ENCODE data around the gene PCNX2. TPM values are rescaled to one million over a fixed set of nuclear protein-coding genes. Genes with fewer than 3 reads are reported as not detected.

PCNX2 gene
- total RNA-seq, 1 donor from 2014 or later: 12.8 TPM

DNA sequence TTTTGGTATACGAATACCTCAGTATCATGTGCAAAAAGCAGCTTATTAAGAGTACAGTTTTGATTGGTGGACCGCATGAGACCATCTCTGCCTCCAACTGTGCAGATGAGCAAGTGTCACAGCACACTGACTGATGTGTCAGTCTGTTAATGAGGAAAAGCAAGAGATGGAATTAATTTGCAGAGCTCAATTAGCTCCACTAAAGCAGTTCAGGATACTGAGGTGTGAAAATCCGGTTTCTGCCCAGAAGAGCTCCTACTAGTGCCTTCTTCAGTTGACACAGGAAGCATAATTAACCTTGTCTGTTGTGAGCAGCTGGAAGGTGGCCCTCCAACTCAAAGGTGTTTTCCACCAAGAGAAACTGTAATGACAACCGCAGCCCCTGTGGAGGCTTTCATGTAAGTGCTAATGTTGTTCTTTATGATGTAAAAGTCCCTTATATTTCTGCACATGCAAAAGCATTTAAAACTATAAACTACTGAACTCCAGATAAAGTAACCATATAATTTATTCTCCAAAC is 44.3 kb downstream of the PCNX2 start:
- H3K4me3 Mint-ChIP-seq (ENCODE audit: low read depth): no peak overlapping the region
- intact Hi-C loops (cut with micrococcal nuclease): no loop called here
- no peaks in the 10 kb centered on the region for H3K4me1 Mint-ChIP-seq (ENCODE audit: low read depth)
- no peaks in the 10 kb centered on the region for H3K27me3 Mint-ChIP-seq (ENCODE audit: low read depth)
- H3K27ac Mint-ChIP-seq: no peak overlapping the region
- peaks cover 17% of the 10 kb centered on the region for H3K36me3 Mint-ChIP-seq (ENCODE audit: low read depth)
- DNase-seq (ENCODE audit: low spot score): no peak
- no peaks in the 10 kb centered on the region for H3K9me3 Mint-ChIP-seq

DNA sequence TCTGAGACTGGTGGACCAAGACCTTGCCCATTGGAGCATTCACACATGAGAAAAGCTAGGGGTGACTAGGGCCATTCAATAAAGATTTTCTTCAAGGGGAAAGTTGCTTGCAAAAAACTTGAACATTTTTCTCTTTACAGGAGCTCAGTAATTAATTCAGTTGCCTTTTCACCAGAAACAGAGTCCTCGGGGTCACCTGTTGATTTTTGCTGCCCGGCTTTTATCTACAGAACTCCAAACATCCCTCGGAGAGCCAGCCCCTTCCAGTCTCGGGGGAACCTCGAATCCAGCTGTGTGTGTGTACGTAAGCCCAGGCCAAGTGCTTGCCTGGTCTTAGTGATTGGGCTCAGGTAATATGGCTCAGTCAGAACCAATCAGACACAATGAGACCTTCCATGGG is 47.5 kb downstream of the PCNX2 start:
- Mint-ChIP-seq H3K4me3 (ENCODE audit: low read depth) (no peak overlapping the region), H3K27me3 (ENCODE audit: low read depth) (no peaks in the 10 kb centered on the region), H3K4me1 (ENCODE audit: low read depth) (peaks cover 2% of the 10 kb centered on the region), H3K27ac (no peak overlapping the region), H3K36me3 (ENCODE audit: low read depth) (peaks cover 21% of the 10 kb centered on the region), H3K9me3 (no peaks in the 10 kb centered on the region)
- intact Hi-C loops (cut with micrococcal nuclease): no loop called here
- no peak for DNase-seq (ENCODE audit: low spot score)

DNA sequence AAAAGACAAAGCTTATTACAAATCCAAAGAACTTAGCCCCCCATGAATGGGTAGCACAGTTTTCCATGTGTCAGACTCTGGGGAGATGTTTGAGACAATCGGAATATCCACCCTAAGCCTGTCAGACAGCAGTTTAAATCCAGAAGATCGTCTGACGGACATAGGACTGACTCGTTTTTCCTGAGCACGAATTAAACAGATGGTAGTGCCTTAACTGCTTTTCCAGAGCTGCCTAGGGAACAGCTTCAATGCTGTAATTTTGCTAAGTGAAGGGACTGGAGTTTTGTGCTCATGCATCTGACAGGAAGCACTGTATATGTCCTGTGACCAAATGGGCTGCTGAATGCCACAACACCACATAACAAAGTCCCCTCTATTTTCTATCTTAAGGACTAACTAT is 48.6 kb downstream of the PCNX2 start:
- no peak overlapping the region for H3K27ac Mint-ChIP-seq
- H3K36me3 Mint-ChIP-seq (ENCODE audit: low read depth): peaks cover 21% of the 10 kb centered on the region
- H3K9me3 Mint-ChIP-seq: no peaks in the 10 kb centered on the region
- no peak for DNase-seq (ENCODE audit: low spot score)
- no peak overlapping the region for H3K4me3 Mint-ChIP-seq (ENCODE audit: low read depth)
- intact Hi-C loops (cut with micrococcal nuclease): no loop called here
- H3K4me1 Mint-ChIP-seq (ENCODE audit: low read depth): peaks cover 2% of the 10 kb centered on the region
- no peaks in the 10 kb centered on the region for H3K27me3 Mint-ChIP-seq (ENCODE audit: low read depth)

DNA sequence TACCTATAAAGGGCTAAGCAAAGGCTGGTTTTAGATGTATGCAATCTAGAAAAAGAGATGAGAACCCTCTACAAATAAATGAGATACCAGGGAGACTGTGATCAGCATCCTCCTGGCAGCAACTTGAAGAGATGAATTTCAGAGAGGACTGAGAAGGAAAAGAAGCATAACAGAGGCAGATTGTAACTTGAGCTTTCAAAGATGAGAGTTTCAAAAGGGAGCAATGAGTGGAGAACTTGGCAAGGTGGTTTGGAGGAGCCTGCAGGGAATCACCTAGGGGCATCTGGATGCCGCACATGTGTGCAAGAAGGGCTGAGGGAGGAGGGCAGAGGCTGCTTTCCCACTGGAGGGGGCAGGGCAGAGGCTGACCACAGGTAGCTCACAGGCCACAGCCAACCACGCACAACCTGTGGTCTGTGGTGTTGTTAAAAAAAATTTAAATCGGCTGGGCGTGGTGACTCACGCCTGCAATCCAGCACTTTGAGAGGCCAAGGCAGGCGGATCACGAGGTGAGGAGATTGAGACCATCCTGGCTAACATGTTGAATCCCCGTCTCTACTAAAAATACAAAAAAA is 50.2 kb downstream of the PCNX2 start:
- Mint-ChIP-seq H3K9me3 (no peaks in the 10 kb centered on the region), H3K27ac (no peak overlapping the region), H3K27me3 (ENCODE audit: low read depth) (no peaks in the 10 kb centered on the region), H3K4me1 (ENCODE audit: low read depth) (peaks cover 2% of the 10 kb centered on the region), H3K4me3 (ENCODE audit: low read depth) (no peak overlapping the region), H3K36me3 (ENCODE audit: low read depth) (peaks cover 13% of the 10 kb centered on the region)
- DNase-seq (ENCODE audit: low spot score): no peak
- intact Hi-C loops (cut with micrococcal nuclease): no loop called here

DNA sequence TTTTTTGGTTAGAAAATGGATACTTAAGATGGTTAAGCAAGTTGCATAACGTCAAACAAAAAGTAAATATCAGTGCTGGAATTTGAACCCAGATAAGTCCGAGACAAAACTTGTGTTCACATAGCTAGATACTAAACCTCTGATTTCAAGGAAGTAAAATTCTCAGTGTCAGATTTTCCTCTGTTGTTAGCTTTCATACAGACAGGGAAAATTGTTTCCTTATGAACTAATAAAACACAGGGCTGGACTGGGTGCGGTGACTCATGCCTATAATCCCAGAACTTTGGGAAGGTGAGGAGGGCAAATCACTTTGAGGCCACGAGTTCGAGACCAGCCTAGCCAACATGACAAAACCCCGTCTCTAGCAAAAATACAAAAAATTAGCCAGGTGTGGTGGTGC is 51.3 kb downstream of the PCNX2 start:
- DNase-seq (ENCODE audit: low spot score): no peak
- Mint-ChIP-seq H3K4me3 (ENCODE audit: low read depth) (no peak overlapping the region), H3K36me3 (ENCODE audit: low read depth) (peaks cover 4% of the 10 kb centered on the region), H3K27ac (no peak overlapping the region), H3K4me1 (ENCODE audit: low read depth) (peaks cover 2% of the 10 kb centered on the region), H3K9me3 (no peaks in the 10 kb centered on the region), H3K27me3 (ENCODE audit: low read depth) (no peaks in the 10 kb centered on the region)
- intact Hi-C loops (cut with micrococcal nuclease): no loop called here

DNA sequence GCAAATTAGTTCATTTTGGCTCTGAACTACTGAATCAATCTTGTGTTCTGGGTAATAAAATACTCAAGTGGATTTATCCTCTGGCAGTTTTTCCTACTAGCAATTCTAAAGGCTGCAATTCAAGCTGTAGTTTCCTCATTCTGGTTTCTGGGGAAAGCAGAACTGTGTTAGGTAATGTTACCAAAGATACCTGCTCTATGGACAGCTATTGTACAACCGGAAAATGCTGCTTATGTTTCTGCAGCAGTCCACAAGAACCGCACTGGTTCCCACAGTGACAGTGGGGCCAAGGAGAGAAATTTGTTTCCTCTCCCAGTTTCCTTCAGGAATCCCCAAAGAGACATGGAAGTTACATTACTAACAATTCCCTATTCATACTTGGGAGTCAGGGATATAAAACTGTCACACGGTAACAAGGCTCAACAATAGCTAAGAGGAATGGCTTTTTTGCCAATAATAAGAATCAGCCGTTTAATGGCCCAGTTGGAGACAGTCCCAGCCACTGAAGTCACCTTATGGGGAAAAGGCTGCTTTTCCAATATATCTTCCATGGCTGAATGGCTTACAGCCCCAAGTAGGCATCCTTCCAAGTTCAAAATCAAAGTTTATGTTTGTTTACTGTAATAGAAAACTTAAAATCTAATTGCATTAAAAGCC is 52.6 kb downstream of the PCNX2 start:
- Mint-ChIP-seq H3K36me3 (ENCODE audit: low read depth) (peaks cover 4% of the 10 kb centered on the region), H3K9me3 (no peaks in the 10 kb centered on the region), H3K27ac (no peak overlapping the region), H3K4me3 (ENCODE audit: low read depth) (no peak overlapping the region), H3K4me1 (ENCODE audit: low read depth) (peaks cover 2% of the 10 kb centered on the region), H3K27me3 (ENCODE audit: low read depth) (no peaks in the 10 kb centered on the region)
- DNase-seq (ENCODE audit: low spot score): no peak
- intact Hi-C loops (cut with micrococcal nuclease): no loop called here

DNA sequence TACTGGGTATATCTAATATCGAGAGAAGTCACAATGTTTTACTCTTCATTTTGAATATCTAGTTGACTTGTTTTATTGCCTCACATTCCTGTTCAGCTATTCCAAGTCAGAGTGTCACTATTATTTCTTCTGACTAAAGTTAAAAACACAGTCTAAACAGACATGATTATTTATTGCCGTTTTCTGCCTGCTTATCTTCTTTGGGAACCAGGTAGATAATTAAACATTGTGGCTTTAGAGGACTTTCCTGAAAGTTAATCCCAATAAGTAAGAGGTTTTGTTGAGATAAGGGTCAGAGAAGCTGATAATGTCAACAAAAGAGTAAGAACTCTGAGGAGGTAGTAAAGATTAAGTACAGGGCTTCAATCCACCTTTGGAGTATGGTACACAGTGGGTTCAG is 53.8 kb downstream of the PCNX2 start:
- peaks cover 4% of the 10 kb centered on the region for H3K36me3 Mint-ChIP-seq (ENCODE audit: low read depth)
- no peak for DNase-seq (ENCODE audit: low spot score)
- H3K27me3 Mint-ChIP-seq (ENCODE audit: low read depth): no peaks in the 10 kb centered on the region
- intact Hi-C loops (cut with micrococcal nuclease): loop anchor here (1.0 kb wide), 1 partner anchor 606 kb away; no protein-coding TSS in a partner anchor
- no peaks in the 10 kb centered on the region for H3K9me3 Mint-ChIP-seq
- no peak overlapping the region for H3K4me3 Mint-ChIP-seq (ENCODE audit: low read depth)
- H3K27ac Mint-ChIP-seq: no peak overlapping the region
- peaks cover 2% of the 10 kb centered on the region for H3K4me1 Mint-ChIP-seq (ENCODE audit: low read depth)

DNA sequence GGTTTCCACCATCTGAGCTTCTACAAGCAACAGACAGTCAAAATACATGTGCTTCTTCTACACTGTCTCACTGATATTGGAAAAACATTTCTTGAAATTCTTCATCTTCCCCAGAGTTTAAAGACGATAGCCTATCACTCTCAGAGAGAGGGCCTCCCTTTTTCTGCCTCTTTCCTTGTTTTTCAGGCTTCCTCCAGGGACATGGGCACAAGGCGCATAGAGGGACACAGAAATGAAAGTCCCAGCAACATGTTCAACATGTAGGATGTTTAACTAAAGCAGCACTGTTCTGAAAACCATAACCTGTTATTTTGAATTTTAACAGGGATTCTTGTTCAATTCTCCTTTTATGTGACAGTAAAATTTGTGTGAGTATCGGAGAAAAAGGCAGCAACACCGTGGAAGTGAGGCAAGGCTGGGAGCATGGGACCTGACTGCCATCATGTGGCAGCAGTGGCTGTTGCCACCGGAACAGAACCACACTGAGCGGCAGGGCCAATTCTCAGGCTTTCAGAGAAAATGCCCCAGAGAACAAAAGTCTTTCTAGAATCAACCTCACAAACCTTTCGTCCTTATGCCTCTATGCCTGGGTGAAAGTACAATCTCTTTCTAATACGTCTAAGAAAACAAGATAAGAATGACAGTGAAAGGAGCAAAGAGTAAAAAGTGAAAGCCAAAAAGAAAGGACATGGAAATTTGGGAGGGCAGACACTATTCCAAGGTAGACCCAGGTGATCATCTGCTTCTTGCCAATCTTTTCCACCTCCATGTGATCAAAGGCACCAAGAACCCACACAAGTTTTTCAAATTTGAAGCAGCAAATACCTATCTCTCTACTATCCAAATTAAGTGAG is 54.5 kb downstream of the PCNX2 start:
- Mint-ChIP-seq H3K4me1 (ENCODE audit: low read depth) (peaks cover 2% of the 10 kb centered on the region), H3K9me3 (no peaks in the 10 kb centered on the region), H3K36me3 (ENCODE audit: low read depth) (peaks cover 5% of the 10 kb centered on the region), H3K27ac (no peak overlapping the region), H3K27me3 (ENCODE audit: low read depth) (no peaks in the 10 kb centered on the region), H3K4me3 (ENCODE audit: low read depth) (no peak overlapping the region)
- no peak for DNase-seq (ENCODE audit: low spot score)
- intact Hi-C loops (cut with micrococcal nuclease): loop anchor here (1.0 kb wide), 1 partner anchor 606 kb away; no protein-coding TSS in a partner anchor

DNA sequence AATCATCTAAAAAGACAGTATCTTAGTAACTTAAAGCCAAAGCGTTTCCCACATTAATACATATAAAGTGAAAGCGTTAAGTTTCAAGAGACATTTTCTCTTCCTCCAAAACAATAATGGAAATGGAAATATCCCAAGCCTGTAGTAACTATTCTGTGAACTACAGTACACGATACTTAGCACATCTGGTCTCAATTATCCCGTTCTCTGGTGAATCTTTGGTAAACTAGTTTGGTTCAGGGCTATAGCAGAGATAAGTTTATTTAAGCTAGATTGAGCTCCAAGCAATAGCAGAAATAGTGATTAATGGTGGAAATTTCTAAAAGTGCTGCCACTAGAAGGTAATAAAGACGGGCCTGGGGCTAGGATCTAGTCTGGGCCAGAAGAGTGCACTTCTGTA is 55.2 kb downstream of the PCNX2 start:
- intact Hi-C loops (cut with micrococcal nuclease): no loop called here
- peaks cover 2% of the 10 kb centered on the region for H3K4me1 Mint-ChIP-seq (ENCODE audit: low read depth)
- H3K36me3 Mint-ChIP-seq (ENCODE audit: low read depth): peaks cover 9% of the 10 kb centered on the region
- no peak overlapping the region for H3K27ac Mint-ChIP-seq
- H3K27me3 Mint-ChIP-seq (ENCODE audit: low read depth): no peaks in the 10 kb centered on the region
- no peak for DNase-seq (ENCODE audit: low spot score)
- H3K9me3 Mint-ChIP-seq: no peaks in the 10 kb centered on the region
- H3K4me3 Mint-ChIP-seq (ENCODE audit: low read depth): no peak overlapping the region

DNA sequence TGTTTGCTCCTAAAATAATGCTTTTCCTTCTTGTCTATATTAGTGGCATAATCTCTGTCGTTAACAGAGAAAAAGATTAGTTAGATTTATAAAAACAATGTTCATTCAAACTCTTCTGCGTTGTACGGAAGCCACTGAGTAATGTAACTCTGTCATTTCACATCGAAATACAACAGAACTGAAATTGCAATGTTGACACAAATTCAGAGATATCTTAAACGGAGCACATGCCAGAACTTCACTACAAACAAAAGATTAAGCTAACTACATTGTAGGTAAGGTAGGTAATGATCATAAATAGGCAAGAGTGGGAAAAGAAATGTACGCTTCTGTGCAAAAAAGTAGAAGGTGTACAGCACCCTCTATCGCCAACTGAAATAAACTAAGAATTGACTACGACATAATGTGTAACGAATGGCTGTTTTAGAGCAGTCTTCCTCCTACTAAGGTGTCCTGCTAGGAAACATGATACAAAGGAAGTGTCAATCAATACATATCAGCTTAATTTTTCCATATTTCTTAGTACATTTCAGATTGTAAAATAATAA is 56.6 kb downstream of the PCNX2 start:
- Mint-ChIP-seq H3K4me3 (ENCODE audit: low read depth) (no peak overlapping the region), H3K9me3 (no peaks in the 10 kb centered on the region), H3K27ac (no peak overlapping the region), H3K36me3 (ENCODE audit: low read depth) (peaks cover 10% of the 10 kb centered on the region), H3K4me1 (ENCODE audit: low read depth) (no peaks in the 10 kb centered on the region), H3K27me3 (ENCODE audit: low read depth) (no peaks in the 10 kb centered on the region)
- no peak for DNase-seq (ENCODE audit: low spot score)
- intact Hi-C loops (cut with micrococcal nuclease): no loop called here

DNA sequence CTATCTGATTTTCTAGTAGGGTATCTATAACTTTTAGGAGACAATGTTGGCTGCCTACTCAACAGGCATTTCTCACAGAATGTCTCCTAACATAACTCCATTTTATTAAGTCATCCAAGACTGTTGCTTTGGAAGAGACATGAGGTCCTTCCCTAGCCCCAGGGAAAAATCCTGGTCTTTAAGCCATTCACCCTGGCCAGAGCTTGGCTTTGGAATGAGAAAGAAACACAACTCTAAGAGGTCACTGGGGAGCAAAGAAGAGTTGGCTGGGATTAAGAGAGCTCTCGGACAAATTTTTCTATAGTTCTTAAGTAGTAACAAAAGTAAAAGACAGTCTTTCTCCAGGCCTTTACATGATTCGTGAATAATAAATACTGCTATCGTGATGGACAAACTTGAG is 57.9 kb downstream of the PCNX2 start:
- H3K9me3 Mint-ChIP-seq: no peaks in the 10 kb centered on the region
- intact Hi-C loops (cut with micrococcal nuclease): no loop called here
- no peak overlapping the region for H3K4me3 Mint-ChIP-seq (ENCODE audit: low read depth)
- peaks cover 10% of the 10 kb centered on the region for H3K36me3 Mint-ChIP-seq (ENCODE audit: low read depth)
- no peaks in the 10 kb centered on the region for H3K27me3 Mint-ChIP-seq (ENCODE audit: low read depth)
- no peak overlapping the region for H3K27ac Mint-ChIP-seq
- DNase-seq (ENCODE audit: low spot score): no peak
- H3K4me1 Mint-ChIP-seq (ENCODE audit: low read depth): no peaks in the 10 kb centered on the region

DNA sequence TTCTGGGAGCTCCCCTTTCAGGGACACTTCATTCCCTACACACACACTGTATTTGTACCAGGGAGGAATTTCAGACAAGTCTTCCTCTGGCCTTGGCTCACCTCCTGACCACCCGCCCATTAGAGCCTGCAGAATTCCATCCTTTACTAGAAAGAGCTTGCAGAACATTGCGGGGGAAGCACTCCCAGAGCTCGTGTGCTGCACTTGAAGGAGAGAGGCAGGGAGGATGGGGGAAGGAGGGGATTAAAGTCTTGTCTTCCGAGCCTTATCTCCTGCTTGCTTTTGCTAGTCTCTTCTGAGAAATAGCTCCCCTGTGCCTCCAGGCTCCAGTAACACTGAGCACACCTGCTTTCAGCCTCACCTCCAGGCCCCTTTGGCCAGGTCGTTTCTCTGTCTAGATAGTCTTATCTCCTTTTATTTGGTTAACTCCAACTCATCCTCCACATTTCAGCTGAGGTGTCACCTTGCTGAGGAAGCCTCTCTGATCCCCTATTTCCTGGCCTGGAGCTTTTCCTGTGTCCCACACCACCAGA is 62.0 kb downstream of the PCNX2 start:
- no peaks in the 10 kb centered on the region for H3K27me3 Mint-ChIP-seq (ENCODE audit: low read depth)
- DNase-seq (ENCODE audit: low spot score): no peak
- no peak overlapping the region for H3K4me3 Mint-ChIP-seq (ENCODE audit: low read depth)
- peaks cover 10% of the 10 kb centered on the region for H3K36me3 Mint-ChIP-seq (ENCODE audit: low read depth)
- intact Hi-C loops (cut with micrococcal nuclease): no loop called here
- no peaks in the 10 kb centered on the region for H3K4me1 Mint-ChIP-seq (ENCODE audit: low read depth)
- no peak overlapping the region for H3K27ac Mint-ChIP-seq
- H3K9me3 Mint-ChIP-seq: no peaks in the 10 kb centered on the region

Data from activated T-helper 2 cell treated with anti-CD3 and anti-CD28 coated beads, Interferon-gamma antibody, Interleukin-2, Interleukin-4, amounts not matched to agents 10 μg/mL and 5 μg/mL and 100 μg/mL, durations not matched to agents 14 hours and 24 hours and 36 hours (primary cell).